Hippocampal formation (tissue), 2 donors: ENCODE measurements around the gene CPT1A.

Experiments used
- DNase-seq, 2 donors: peaks; one replicate each; lab custom pipeline; 2025; lab: John Stamatoyannopoulos, UW

The CPT1A gene

GRCh38 chr11:68710409-68710808 is 131.3 kb downstream of the CPT1A start:
- DNase-seq, result no peak

- no peak for DNase-seq
These were observed 132.7 kb downstream of the CPT1A start for GRCh38 chr11:68709062-68709461.

GRCh38 chr11:68707527-68707926 is 134.2 kb downstream of the CPT1A start:
- no peak for DNase-seq

GRCh38 chr11:68704887-68705286 is 136.8 kb downstream of the CPT1A start:
- DNase-seq, result no peak
